Measurements from ENCODE around the gene MED9. TPM values are rescaled to one million over a fixed set of nuclear protein-coding genes. Genes with fewer than 3 reads are reported as not detected.

Gene MED9
- total and polyA plus RNA-seq, 2 of the 8 experiments (the other 6 are each of a cell fraction or from before 2014, with no cell fraction given), result 15.8 to 19.7 TPM

GRCh38 chr17:17505151-17505550 is 28.4 kb downstream of the MED9 start:
- Histone ChIP-seq H2BK12ac (ENCODE audit: low read depth, low read length) (0 out of 2 replicates have a peak overlapping the region, but pooled peaks have one; percentile 14), H3K27ac (ENCODE audit: low read depth, low read length) (no peak overlapping the region), H3K79me2 (ENCODE audit: control insufficient read depth in 1 of 2, insufficient read depth in 2 of 2, low read length in 2 of 2) (no peaks in the 10 kb centered on the region), H2AK5ac (ENCODE audit: low read depth, low read length) (no peak overlapping the region), H2BK20ac (ENCODE audit: low read length) (no peak overlapping the region), H3K4ac (replicated peaks; ENCODE audit: insufficient read length, low read depth, low read length) (no peak overlapping the region), H3K4me2 (ENCODE audit: insufficient read depth in 1 of 2, low read depth in 2 of 2, low read length in 2 of 2) (no peak overlapping the region), H2BK15ac (ENCODE audit: low read length) (no peak overlapping the region), H3K9me3 (ENCODE audit: insufficient read depth in 2 of 2, low read depth in 1 of 2, low read length in 1 of 2) (no peaks in the 10 kb centered on the region), H3K14ac (ENCODE audit: insufficient read length) (no peak overlapping the region), H2AFZ (ENCODE audit: low read length) (no peak overlapping the region), H3K4me1 (replicated peaks in 1 of 4; ENCODE audit: control insufficient read depth in 3 of 4, insufficient read depth in 4 of 4, low read length in 3 of 4) (peaks cover 0 to 2% (median 0%) of the 10 kb centered on the region in 4 experiments; a peak in 1 of 7 replicates), H3K23me2 (ENCODE audit: low read depth, low read length) (no peaks in the 10 kb centered on the region), H3K9ac (replicated peaks in 1 of 4; ENCODE audit: extremely low read depth in 1 of 4, low read depth in 3 of 4, low read length in 3 of 4) (no peak overlapping the region), H3K79me1 (ENCODE audit: low read depth, low read length) (no peaks in the 10 kb centered on the region), H3K4me3 (ENCODE audit: extremely low read depth in 1 of 4, insufficient read depth in 2 of 4, low read depth in 3 of 4, low read length in 4 of 4) (no peak overlapping the region), H3K56ac (replicated peaks; ENCODE audit: insufficient read length, low read depth, low read length) (no peak overlapping the region), H3K36me3 (ENCODE audit: control insufficient read depth in 2 of 4, insufficient read depth in 4 of 4, low read length in 3 of 4) (no peaks in the 10 kb centered on the region), H2BK5ac (ENCODE audit: low read depth, low read length) (no peak overlapping the region), H3K23ac (ENCODE audit: insufficient read length) (no peak overlapping the region), H3K27me3 (replicated peaks in 1 of 4; ENCODE audit: control insufficient read depth in 3 of 4, extremely low read depth in 1 of 4, insufficient read depth in 3 of 4, low read length in 3 of 4) (no peaks in the 10 kb centered on the region; a peak in 1 of 7 replicates), H2BK120ac (replicated peaks; ENCODE audit: low read depth, low read length) (no peak overlapping the region), H4K91ac (replicated peaks; ENCODE audit: insufficient read length, low read length) (no peak overlapping the region), H4K5ac (ENCODE audit: insufficient read length, low read depth, low read length) (no peak overlapping the region), H4K8ac (ENCODE audit: extremely low read depth, insufficient read depth, low read length) (no peak overlapping the region), H4K20me1 (replicated peaks in 1 of 2; ENCODE audit: control insufficient read depth in 1 of 2, insufficient read depth in 2 of 2, low read length in 2 of 2) (peaks cover 0 to 2% of the 10 kb centered on the region in 2 experiments), H3K18ac (ENCODE audit: extremely low read depth, low read length) (no peak overlapping the region; the same call in 1 of the 2 replicates)
- FAIRE-seq, result no peak
- ChIA-PET POLR2A (ENCODE audit: partially characterized antibody) (interaction anchor here (1.4 to 2.2 kb wide), 2 partner anchors 9 to 67 kb away, joined by 4 to 6 read pairs; partner anchors contain the start of gene RASD1), CTCF (ENCODE audit: partially characterized antibody) (interaction anchor here (0.7 to 5.1 kb wide), 9 partner anchors 8 to 150 kb away, joined by 3 to 40 read pairs (median 10); partner anchors contain the start of gene RASD1)
- DNase-seq (ENCODE audit: low read depth in 1 of 2, low spot score in 2 of 2), result no peak
- 78% methylated on average over 5 of the region's 5 CpGs; no CpG with 5 or more reads in 1 of the 2 experiments for WGBS, 2 experiments (ENCODE audit: extremely low coverage in 1 of 2, insufficient coverage in 1 of 2, insufficient read length in 1 of 2, insufficient replicate concordance in 2 of 2, low coverage in 1 of 2, low lambda C conversion rate in 2 of 2, missing lambda C conversion rate in 1 of 2)
- TF ChIP-seq TEAD4 (IDR thresholded peaks at IDR 0.05; ENCODE audit: low read depth, low read length), result no peak
- no peak for TF ChIP-seq NANOG (IDR thresholded peaks at IDR 0.05; ENCODE audit: insufficient read depth, low read depth, low read length, poor library complexity, severe bottlenecking)
